GM12872 (cell line): ENCODE results near the gene STARD5.

Experiments used
- TF ChIP-seq, protein P1 (sequence below): IDR thresholded peaks from 3 replicates; pipeline ENCODE4 v1.5.1; 2011; ENCODE audit warnings: low read depth, mild to moderate bottlenecking, low read length, moderate library complexity; ENCODE audit not compliant: insufficient read depth

Gene STARD5

DNA sequence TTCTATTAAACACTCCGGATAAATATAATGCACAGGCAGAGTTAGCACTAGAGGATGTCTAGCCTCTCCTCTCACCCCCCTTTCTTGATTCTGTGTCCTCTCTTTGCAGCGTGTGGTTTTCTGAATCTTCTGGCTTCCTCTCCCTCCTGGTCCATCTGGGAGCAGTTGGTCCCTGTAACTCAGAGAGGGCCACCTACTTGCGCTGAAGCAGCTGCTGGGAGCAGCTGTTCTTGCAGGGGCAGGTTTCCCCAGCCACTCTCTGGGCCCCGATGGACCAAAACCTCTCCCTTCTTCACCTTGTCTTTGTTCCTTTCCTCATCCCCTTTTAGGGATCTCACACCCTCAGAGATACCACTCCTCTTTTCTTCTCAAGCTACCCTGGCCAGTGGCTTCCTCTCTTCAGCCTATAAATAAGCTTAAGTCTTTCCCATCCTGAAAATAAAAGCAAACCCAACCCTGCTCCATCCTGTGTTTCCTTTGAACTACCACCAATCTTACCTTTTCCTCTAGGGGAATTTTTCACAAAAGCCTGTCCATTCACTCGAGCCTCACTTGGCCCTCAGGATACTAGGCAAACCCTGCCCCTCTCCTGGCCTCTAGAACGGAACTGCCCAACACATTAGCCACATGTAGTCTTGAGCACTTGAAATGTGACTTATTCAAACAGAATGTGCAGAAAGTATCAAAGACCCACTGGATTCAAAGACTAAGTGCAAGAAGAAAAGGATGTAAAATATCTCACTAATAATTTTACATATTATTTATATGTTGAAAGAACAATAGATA is 59.7 kb downstream of the STARD5 start:
- TF ChIP-seq, protein P1, sequence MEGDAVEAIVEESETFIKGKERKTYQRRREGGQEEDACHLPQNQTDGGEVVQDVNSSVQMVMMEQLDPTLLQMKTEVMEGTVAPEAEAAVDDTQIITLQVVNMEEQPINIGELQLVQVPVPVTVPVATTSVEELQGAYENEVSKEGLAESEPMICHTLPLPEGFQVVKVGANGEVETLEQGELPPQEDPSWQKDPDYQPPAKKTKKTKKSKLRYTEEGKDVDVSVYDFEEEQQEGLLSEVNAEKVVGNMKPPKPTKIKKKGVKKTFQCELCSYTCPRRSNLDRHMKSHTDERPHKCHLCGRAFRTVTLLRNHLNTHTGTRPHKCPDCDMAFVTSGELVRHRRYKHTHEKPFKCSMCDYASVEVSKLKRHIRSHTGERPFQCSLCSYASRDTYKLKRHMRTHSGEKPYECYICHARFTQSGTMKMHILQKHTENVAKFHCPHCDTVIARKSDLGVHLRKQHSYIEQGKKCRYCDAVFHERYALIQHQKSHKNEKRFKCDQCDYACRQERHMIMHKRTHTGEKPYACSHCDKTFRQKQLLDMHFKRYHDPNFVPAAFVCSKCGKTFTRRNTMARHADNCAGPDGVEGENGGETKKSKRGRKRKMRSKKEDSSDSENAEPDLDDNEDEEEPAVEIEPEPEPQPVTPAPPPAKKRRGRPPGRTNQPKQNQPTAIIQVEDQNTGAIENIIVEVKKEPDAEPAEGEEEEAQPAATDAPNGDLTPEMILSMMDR: no peak

DNA sequence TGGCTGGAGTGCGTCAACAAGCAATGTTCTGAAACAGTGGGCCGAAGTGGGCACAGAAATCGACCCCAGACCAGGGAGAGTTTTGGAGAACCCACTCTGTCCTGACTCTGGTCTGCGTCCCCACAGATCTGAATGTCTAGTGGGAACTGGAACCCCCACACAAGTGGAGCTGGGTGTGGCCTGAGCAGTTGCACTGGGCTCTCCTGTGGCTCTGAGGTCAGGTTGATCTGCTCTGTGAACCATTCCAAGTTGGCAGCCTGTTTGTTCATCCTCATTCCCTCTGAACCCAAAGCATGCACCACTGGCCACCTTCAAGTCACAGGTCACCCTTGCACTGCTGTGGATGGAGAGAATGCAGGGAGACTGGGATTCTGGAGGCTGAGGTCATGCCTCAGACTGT is 60.5 kb downstream of the STARD5 start:
- TF ChIP-seq, protein P1: no peak

DNA sequence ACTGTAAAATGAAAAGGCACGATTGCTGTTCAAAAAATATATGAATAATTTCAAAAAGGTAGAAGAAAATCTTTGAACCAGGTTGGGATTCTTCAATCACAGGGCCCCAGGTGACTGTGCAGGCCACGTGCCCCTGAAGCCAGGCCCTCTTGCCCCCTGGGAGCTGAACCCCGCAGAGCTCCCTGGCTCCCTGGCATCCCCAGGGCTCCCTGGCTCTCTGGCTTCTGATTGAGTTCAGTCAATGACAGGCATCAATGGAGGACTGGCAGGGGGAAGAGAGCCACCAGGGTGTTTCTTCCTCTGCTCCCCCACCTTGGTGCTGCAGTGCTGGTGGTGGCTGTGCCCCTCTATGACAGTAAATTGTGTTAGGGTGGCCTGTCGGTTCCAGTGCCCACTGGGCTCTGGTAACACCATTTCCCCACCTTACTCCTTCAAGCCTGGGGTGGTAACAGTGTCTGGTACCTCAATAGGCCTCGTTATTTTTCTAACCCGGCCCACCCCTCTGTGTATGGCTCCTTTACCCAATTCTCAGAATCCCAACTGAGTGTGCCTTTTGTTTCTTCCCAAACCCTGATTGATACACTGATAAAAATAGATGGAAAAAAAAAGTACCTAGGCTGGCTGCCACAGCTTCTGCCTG is 62.6 kb downstream of the STARD5 start:
- TF ChIP-seq, protein P1: no peak

DNA sequence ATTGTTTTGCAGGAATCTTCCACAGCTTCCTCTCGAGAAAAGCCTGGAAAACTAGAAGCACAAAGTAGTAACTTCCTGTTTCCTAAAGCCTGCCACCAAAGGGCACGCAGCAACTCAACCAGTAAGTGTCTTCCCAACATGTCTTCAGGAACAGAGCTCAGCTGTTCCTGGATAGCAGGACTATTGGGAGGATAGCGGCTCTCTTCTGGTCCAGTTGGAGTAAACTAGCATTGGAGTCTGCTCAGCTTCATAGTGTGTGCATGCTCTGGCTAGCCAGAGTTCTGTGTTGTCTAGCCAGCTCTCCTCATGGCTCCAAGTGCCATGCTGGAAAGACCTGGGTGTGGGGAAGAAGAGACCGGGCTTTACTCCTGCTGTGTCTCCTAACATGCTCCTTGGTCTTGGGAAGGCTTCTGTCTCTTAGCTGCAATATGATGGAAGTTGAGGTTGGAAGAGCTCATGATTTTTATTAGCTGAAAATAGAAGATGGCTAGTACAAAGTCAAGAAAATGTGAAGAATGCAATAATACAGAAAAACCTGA is 64.1 kb downstream of the STARD5 start:
- TF ChIP-seq, protein P1: no peak
